ENCODE measurements around the gene FAHD1.

The FAHD1 gene

GRCh38 chr16:1822801-1823200 is 4.2 kb upstream of the FAHD1 start:
- no peaks in the 10 kb centered on the region for H3K27me3 ChIP-seq (ENCODE audit: low read length)
- H3K9ac ChIP-seq (ENCODE audit: low read length) = no peak overlapping the region
- no peaks in the 10 kb centered on the region for H4K20me1 ChIP-seq (ENCODE audit: low read depth, low read length)
- H3K79me2 ChIP-seq (ENCODE audit: insufficient read depth, low read length) = peaks cover 5% of the 10 kb centered on the region; the same call in 1 of the 2 replicates
- H3F3A ChIP-seq (ENCODE audit: insufficient read depth) = no peaks in the 10 kb centered on the region
- H3K36me3 ChIP-seq (ENCODE audit: low read length) = no peaks in the 10 kb centered on the region
- no peak overlapping the region for H3K4me3 ChIP-seq (ENCODE audit: insufficient read depth, low read length, poor library complexity, severe bottlenecking)
- H3K4me2 ChIP-seq (ENCODE audit: low read depth, low read length, poor library complexity, severe bottlenecking) = no peak overlapping the region
- H3K27ac ChIP-seq (ENCODE audit: low read depth, low read length) = no peak overlapping the region
- no peaks in the 10 kb centered on the region for H3K9me3 ChIP-seq (ENCODE audit: insufficient read depth, low read length)
- no peaks in the 10 kb centered on the region for H3K9me2 ChIP-seq (replicated peaks; ENCODE audit: insufficient read depth, low read length)
- TF ChIP-seq EZH2phosphoT487 (conservative IDR thresholded peaks at IDR 0.05; ENCODE audit: low read length) (no peak), CTCF (IDR thresholded peaks at IDR 0.05; ENCODE audit: insufficient read depth, low read length, poor library complexity, severe bottlenecking) (no peak)
- no peak overlapping the region for H2AFZ ChIP-seq (ENCODE audit: low read depth, low read length, severe bottlenecking)

GRCh38 chr16:1823821-1824220 is 3.2 kb upstream of the FAHD1 start:
- no peak for TF ChIP-seq EZH2phosphoT487 (conservative IDR thresholded peaks at IDR 0.05; ENCODE audit: low read length)
- TF ChIP-seq CTCF (IDR thresholded peaks at IDR 0.05; ENCODE audit: insufficient read depth, low read length, poor library complexity, severe bottlenecking) = no peak
- H3K27ac ChIP-seq (ENCODE audit: low read depth, low read length) = no peak overlapping the region
- H3K27me3 ChIP-seq (ENCODE audit: low read length) = no peaks in the 10 kb centered on the region
- H4K20me1 ChIP-seq (ENCODE audit: low read depth, low read length) = no peaks in the 10 kb centered on the region
- no peak overlapping the region for H2AFZ ChIP-seq (ENCODE audit: low read depth, low read length, severe bottlenecking)
- H3K79me2 ChIP-seq (ENCODE audit: insufficient read depth, low read length) = peaks cover 5% of the 10 kb centered on the region; the same call in 1 of the 2 replicates
- H3F3A ChIP-seq (ENCODE audit: insufficient read depth) = peaks cover 7% of the 10 kb centered on the region; the same call in 1 of the 2 replicates
- no peaks in the 10 kb centered on the region for H3K9me3 ChIP-seq (ENCODE audit: insufficient read depth, low read length)
- no peaks in the 10 kb centered on the region for H3K9me2 ChIP-seq (replicated peaks; ENCODE audit: insufficient read depth, low read length)
- H3K36me3 ChIP-seq (ENCODE audit: low read length) = no peaks in the 10 kb centered on the region
- H3K4me2 ChIP-seq (ENCODE audit: low read depth, low read length, poor library complexity, severe bottlenecking) = no peak overlapping the region
- no peak overlapping the region for H3K4me3 ChIP-seq (ENCODE audit: insufficient read depth, low read length, poor library complexity, severe bottlenecking)
- no peak overlapping the region for H3K9ac ChIP-seq (ENCODE audit: low read length)

- H3K79me2 ChIP-seq (ENCODE audit: insufficient read depth, low read length) = peaks cover 5% of the 10 kb centered on the region; the same call in 1 of the 2 replicates
- no peaks in the 10 kb centered on the region for H3K36me3 ChIP-seq (ENCODE audit: low read length)
- H3K27ac ChIP-seq (ENCODE audit: low read depth, low read length) = no peak overlapping the region
- H4K20me1 ChIP-seq (ENCODE audit: low read depth, low read length) = no peaks in the 10 kb centered on the region
- no peak overlapping the region for H2AFZ ChIP-seq (ENCODE audit: low read depth, low read length, severe bottlenecking)
- peak overlapping the region; percentile 54 for H3K4me2 ChIP-seq (ENCODE audit: low read depth, low read length, poor library complexity, severe bottlenecking)
- peak overlapping the region; percentile 48; the same call in 1 of the 2 replicates for H3K9ac ChIP-seq (ENCODE audit: low read length)
- H3F3A ChIP-seq (ENCODE audit: insufficient read depth) = peaks cover 8% of the 10 kb centered on the region; the same call in 1 of the 2 replicates
- H3K4me3 ChIP-seq (ENCODE audit: insufficient read depth, low read length, poor library complexity, severe bottlenecking) = peak overlapping the region; percentile 81
- no peaks in the 10 kb centered on the region for H3K9me2 ChIP-seq (replicated peaks; ENCODE audit: insufficient read depth, low read length)
- no peaks in the 10 kb centered on the region for H3K27me3 ChIP-seq (ENCODE audit: low read length)
- H3K9me3 ChIP-seq (ENCODE audit: insufficient read depth, low read length) = no peaks in the 10 kb centered on the region
- no peak for TF ChIP-seq EZH2phosphoT487 (conservative IDR thresholded peaks at IDR 0.05; ENCODE audit: low read length)
- TF ChIP-seq CTCF (IDR thresholded peaks at IDR 0.05; ENCODE audit: insufficient read depth, low read length, poor library complexity, severe bottlenecking) = no peak
These were observed 1.6 kb upstream of the FAHD1 start for GRCh38 chr16:1825381-1825863.
